Measurements from ENCODE around the gene PTGDR.

GRCh38 chr14:52266782-52267181 lies 716 bp upstream of the PTGDR start:
- TF ChIP-seq EZH2 (IDR thresholded peaks at IDR 0.05; ENCODE audit: low read depth, unreplicated experiment) (no peak), CTCF (conservative IDR thresholded peaks at IDR 0.05; ENCODE audit: low read depth in 2 of 2) (no peak), STAT1 (IDR thresholded peaks at IDR 0.05; ENCODE audit: unreplicated experiment) (no peak), POLR2AphosphoS5 (IDR thresholded peaks at IDR 0.05; ENCODE audit: low read depth) (no peak), REST (IDR thresholded peaks at IDR 0.05; ENCODE audit: unreplicated experiment) (no peak), EZH2phosphoT487 (IDR thresholded peaks at IDR 0.05; ENCODE audit: unreplicated experiment) (no peak), CREB1 (CRISPR knock-in tag; IDR thresholded peaks at IDR 0.05; ENCODE audit: low read depth) (no peak), JUNB (IDR thresholded peaks at IDR 0.05; ENCODE audit: unreplicated experiment) (no peak), ZNF331 (CRISPR knock-in tag; IDR thresholded peaks at IDR 0.05; ENCODE audit: low read depth) (no peak), ZNF114 (CRISPR knock-in tag; IDR thresholded peaks at IDR 0.05) (no peak), NANOG (IDR thresholded peaks at IDR 0.05; ENCODE audit: borderline replicate concordance) (no peak)
- TF ChIP-seq, protein P1, sequence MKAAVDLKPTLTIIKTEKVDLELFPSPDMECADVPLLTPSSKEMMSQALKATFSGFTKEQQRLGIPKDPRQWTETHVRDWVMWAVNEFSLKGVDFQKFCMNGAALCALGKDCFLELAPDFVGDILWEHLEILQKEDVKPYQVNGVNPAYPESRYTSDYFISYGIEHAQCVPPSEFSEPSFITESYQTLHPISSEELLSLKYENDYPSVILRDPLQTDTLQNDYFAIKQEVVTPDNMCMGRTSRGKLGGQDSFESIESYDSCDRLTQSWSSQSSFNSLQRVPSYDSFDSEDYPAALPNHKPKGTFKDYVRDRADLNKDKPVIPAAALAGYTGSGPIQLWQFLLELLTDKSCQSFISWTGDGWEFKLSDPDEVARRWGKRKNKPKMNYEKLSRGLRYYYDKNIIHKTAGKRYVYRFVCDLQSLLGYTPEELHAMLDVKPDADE (IDR thresholded peaks at IDR 0.05): no peak

Data from GM23338 (cell line).